GM19099 (cell line): ENCODE data around the gene GALNT5.

Experiments used
- POLR2A ChIP-seq: IDR thresholded peaks from 3 replicates; pipeline ENCODE4 v1.6.1; 2011; ENCODE audit warnings: low read depth; ENCODE audit not compliant: insufficient read length; ENCODE audit errors: extremely low read depth

The GALNT5 gene

DNA sequence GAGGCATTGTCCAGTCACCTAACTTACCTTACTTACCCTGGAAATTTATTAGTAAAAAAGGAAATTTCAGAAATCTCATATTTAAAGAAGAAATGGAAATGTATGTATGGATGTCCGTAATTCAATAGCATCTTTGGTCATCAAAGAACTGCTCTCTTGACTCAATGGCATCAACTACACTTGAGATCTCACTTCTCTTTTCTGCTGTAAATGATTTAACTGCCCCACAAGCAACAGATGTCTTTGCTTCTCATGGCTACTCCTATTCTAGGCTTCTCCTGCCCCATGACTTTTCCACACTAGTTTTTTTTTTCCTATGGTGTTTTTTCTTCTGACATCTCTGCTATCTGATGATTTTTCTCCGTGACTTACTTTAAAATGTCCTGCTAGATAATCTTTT, 102.1 kb downstream of the GALNT5 start:
- no peak for TF ChIP-seq POLR2A

DNA sequence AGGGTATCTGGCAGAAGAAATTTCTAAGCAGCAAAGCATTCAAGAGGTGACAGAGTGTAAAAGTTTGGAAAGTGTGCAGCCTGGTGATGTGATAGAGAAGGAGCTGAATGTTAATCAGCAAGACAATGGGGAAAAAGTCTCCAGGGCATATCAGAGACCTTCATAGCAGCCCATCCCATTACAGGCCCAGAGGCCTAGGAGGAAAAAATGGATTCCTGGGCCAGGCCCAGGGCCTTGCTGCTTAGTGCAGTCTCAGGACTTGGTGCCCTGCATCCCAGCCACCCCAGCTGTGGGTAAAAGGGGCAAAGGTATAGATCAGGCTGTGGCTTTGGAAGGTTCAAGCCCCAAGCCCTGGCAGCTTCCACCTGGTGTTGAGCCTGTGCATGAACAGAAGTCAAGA, 104.0 kb downstream of the GALNT5 start:
- no peak for TF ChIP-seq POLR2A

DNA sequence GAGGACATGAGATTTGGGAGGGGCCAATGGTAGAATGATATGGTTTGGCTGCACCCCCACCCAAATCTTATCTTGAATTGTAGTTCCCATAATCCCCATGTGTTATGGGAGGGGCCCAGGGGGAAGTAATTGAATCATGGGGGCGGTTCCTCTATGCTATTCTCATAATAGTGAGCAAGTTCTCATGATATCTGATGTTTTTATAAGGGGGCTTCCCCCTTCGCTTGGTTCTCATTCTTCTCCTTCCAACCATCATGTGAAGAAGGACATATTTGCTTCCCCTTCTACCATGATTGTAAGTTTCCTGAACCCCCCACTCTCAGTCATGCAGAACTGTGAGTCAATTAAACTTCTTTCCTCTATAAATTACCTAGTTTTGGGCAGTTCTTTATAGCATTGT, 105.1 kb downstream of the GALNT5 start:
- TF ChIP-seq POLR2A: no peak

DNA sequence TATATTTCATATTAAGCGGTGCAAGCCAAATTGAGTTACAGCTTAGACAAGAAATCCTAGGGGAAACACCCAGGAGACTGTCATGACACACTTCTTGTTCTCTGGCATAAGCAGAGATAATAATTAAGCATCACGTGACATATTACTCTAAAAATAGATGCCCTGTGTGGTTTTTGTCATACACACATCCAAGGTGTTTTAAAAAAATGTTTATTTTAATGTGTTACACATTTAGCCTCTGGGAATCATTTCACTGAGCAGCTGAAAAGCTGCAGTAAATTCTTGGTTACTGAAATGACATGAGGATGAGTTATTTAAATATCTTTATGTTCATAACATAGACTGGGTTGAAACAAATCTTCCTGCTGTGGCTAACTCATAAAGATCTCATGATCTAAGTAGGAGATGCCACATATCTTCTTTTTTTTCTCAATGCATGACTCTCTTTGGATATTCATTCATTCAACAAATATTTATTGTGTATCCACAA, 106.2 kb downstream of the GALNT5 start:
- TF ChIP-seq POLR2A: no peak
